Kidney capillary endothelial cell (primary cell): Measurements from ENCODE around the gene ZCCHC4.

ENCODE experiments used
- DNase-seq: peaks from one replicate; pipeline ENCODE4 v3.0.0-alpha.2; 2018; ENCODE audit warnings: low spot score

The ZCCHC4 gene

GRCh38 chr4:25312496-25313200 lies at the start of gene ZCCHC4:
Gene ZCCHC4, plus strand, starts transcription at chr4:25312774. Its CDS starts 36 bp downstream, at chr4:25312810.
- DNase-seq = peak; percentile 85

- DNase-seq = no peak
Measured at GRCh38 chr4:25271866-25272265, 40.7 kb upstream of the ZCCHC4 start.

- no peak for DNase-seq
Measured at GRCh38 chr4:25280210-25280609, 32.4 kb upstream of the ZCCHC4 start.

GRCh38 chr4:25283948-25284347 lies 28.6 kb upstream of the ZCCHC4 start:
- DNase-seq = no peak

- DNase-seq = no peak
Measured at GRCh38 chr4:25284466-25284865, 28.1 kb upstream of the ZCCHC4 start.

GRCh38 chr4:25290490-25291067 lies 22.0 kb upstream of the ZCCHC4 start:
- DNase-seq = no peak

- no peak for DNase-seq
Measured at GRCh38 chr4:25291158-25291733, 21.3 kb upstream of the ZCCHC4 start.

GRCh38 chr4:25297528-25298242 lies 14.9 kb upstream of the ZCCHC4 start:
- no peak for DNase-seq

- no peak for DNase-seq
Measured at GRCh38 chr4:25299476-25300203, 12.9 kb upstream of the ZCCHC4 start.

- DNase-seq = no peak
Measured at GRCh38 chr4:25301471-25301870, 11.1 kb upstream of the ZCCHC4 start.

- DNase-seq = no peak
Measured at GRCh38 chr4:25302626-25303025, 9.9 kb upstream of the ZCCHC4 start.

GRCh38 chr4:25303578-25303977 lies 9.0 kb upstream of the ZCCHC4 start:
- no peak for DNase-seq

- no peak for DNase-seq
Measured at GRCh38 chr4:25306518-25307057, 6.0 kb upstream of the ZCCHC4 start.

GRCh38 chr4:25307596-25307995 lies 5.0 kb upstream of the ZCCHC4 start:
- no peak for DNase-seq

- no peak for DNase-seq
Measured at GRCh38 chr4:25308306-25308705, 4.3 kb upstream of the ZCCHC4 start.

- DNase-seq = no peak
Measured at GRCh38 chr4:25308761-25309160, 3.8 kb upstream of the ZCCHC4 start.

- no peak for DNase-seq
Measured at GRCh38 chr4:25310066-25310802, 2.3 kb upstream of the ZCCHC4 start.

GRCh38 chr4:25310803-25311166 lies 1.8 kb upstream of the ZCCHC4 start:
- DNase-seq = no peak

GRCh38 chr4:25313201-25313895 lies 774 bp downstream of the ZCCHC4 start:
- peak; percentile 15 for DNase-seq

GRCh38 chr4:25320336-25320735 lies 7.8 kb downstream of the ZCCHC4 start:
- no peak for DNase-seq

- DNase-seq = no peak
Measured at GRCh38 chr4:25320773-25321172, 8.2 kb downstream of the ZCCHC4 start.
